Brain pericyte (primary cell): ENCODE results near the gene MIR17HG.

Experiments
- DNase-seq: peaks from one replicate; pipeline ENCODE4 v3.0.0-alpha.2; 2012; ENCODE audit warnings: low read depth, low spot score

MIR17HG gene

DNA sequence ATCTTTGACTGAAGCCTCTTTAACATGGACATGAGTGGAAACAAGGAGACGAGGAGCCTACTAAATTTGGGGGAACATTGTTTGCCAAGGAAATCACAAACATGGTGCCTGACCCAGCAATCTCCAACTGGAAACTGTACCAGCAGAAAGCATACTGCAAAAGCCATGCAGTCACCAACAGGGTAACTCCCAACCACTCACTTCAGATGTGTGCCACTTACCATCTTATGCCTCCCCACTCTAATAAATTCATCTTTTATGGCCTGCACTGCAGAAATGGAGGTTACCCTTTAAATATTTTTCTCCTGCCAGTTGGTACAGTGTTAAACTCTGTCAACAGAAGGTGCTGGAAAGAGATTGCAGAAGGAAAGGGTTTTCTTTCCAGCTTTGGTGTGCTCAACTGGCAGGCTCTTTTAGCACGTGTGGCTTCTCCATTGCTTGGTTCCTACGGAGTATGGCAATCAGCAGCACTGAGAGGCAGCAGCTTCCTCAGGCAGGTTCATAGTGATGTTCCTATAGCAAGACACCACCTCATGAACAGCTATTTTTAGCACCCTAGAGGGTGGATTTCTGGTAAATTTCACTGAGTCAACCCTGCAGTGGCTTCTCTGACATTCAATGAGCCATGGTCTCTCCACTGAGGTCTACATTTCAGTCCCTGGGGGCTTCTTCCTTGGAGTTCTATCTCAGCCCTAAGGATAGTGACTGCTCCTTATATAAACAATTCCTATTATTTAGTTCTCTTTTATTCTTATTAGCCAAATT is 21.4 kb downstream of the MIR17HG start:
- no peak for DNase-seq

GRCh38 chr13:91369441-91369831 is 21.9 kb downstream of the MIR17HG start:
- DNase-seq = no peak

DNA sequence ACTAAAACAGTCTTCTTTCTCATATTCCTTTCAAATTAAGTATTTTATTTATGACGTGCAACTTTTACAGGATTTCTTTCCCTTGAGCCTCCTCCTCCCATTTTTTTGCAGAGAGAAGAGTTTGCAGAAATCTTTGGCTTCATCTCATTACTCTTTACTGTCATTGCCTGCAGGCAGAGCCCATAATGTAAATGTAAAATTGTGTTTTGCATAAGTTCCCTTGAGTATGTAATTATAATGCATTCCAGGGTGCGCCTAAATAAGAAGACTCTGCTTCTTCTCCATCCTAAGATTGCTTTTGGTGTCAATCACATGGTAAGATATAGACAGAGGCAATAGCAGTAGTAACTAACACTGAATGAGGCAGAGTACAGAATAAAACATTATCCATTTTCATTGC is 23.0 kb downstream of the MIR17HG start:
- DNase-seq = no peak

- DNase-seq = no peak
Measured at GRCh38 chr13:91372911-91373310, 25.4 kb downstream of the MIR17HG start.

DNA sequence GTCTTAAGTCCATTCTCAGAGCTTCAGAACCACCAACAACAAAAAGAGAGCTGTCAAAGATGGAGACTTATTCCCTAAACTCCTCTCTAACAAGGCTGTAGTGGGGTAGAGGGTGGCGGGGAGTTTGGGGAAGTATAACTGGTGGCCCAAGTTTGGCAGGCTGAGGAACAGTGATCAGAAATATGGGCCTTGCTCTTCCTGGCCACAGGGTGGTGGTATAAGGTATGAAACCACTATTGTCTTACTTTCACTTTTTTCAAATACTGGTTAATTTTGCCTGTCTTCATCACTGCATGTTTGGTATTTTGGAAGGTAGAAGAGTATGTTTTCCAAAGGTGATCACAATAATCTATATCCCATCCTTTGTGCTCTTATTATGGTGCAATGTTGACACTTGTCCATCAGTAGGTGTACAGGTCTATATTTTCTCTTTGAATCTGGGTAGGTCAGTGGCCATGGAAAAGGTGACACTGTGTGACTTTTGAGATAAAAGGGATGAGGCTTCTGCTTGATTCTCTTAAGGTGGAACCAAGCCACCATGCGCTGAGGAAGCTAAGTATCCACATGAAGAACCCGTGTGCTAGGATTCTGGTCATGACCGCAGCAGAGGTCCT is 27.7 kb downstream of the MIR17HG start:
- no peak for DNase-seq

DNA sequence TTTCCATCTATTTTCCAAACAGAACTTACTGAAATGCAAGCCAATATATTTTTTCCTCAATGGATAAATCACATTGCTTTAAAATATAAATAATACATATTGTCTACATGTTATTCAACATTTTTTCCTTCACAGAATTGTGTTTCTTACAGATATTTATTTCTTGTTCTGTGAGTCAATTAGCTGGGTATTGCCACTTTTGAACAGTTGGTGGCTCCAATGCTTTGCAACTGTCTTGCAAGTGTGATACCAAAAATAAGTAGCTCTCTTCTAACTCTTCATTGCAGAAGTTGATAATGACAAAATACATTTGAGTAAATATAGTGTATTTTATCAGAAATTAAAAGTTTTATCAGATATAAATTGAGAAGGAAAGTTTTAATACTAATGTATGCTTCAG is 33.9 kb downstream of the MIR17HG start:
- DNase-seq = no peak

- DNase-seq = no peak
Measured at GRCh38 chr13:91383836-91384235, 36.3 kb downstream of the MIR17HG start.

DNA sequence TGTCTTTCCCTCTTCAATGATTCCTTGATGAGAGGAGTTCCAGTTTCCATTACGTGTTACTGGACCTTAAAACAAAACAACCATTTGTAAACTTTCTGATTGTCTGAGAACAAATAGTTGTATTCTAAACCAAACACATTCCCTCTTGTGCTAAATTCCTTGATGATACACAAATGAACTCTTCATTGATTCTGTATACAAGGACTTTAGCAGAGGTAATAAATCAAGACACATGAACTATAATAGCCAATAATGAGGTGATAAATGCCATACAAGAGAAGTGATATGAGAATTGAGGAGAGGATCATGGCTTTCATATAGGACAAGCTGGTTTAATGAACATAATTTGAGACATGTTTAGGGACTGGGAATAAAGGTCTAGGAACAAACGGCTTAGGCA is 37.4 kb downstream of the MIR17HG start:
- DNase-seq = no peak

- no peak for DNase-seq
Measured at GRCh38 chr13:91389186-91389585, 41.7 kb downstream of the MIR17HG start.

GRCh38 chr13:91397595-91397994 is 50.1 kb downstream of the MIR17HG start:
- no peak for DNase-seq

DNA sequence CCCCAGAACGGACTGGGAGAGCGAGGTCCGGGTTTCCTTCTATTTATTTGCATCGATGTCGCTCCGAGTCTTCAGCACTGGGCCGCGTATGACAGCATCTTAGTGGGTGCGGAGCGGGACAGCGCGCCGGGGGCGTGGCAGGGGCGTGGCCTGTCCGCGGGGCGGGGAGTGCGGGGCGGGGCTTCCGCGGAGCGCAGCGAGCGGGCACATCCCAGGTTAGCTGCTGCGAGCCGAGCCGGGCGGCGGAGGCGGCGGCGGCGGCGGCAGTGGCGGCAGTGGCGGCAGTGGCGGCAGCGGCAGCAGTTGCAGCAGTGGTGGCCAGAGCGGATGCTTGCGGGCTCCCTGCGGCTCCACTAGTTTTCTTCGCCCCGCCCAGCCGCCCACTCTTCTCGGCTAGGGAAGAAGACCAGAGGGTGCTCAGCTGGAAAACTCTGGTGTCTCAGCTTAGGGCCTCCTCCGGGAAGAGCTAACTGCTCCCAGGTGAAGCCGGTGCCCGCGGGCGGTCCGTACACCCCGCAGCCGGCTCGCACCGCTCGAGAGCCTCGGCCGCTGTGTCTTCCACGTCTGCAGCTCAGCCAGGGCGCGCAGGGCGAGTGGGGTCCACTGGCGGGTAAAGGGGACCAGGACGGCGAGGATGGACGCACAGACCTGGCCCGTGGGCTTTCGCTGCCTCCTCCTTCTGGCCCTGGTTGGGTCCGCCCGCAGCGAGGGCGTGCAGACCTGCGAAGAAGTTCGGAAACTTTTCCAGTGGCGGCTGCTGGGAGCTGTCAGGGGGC is 51.1 kb downstream of the MIR17HG start, which contains the start of gene GPC5:
GPC5 (plus strand) TSS at position 209 of the 776 bp plus-strand sequence.
- no peak for DNase-seq

DNA sequence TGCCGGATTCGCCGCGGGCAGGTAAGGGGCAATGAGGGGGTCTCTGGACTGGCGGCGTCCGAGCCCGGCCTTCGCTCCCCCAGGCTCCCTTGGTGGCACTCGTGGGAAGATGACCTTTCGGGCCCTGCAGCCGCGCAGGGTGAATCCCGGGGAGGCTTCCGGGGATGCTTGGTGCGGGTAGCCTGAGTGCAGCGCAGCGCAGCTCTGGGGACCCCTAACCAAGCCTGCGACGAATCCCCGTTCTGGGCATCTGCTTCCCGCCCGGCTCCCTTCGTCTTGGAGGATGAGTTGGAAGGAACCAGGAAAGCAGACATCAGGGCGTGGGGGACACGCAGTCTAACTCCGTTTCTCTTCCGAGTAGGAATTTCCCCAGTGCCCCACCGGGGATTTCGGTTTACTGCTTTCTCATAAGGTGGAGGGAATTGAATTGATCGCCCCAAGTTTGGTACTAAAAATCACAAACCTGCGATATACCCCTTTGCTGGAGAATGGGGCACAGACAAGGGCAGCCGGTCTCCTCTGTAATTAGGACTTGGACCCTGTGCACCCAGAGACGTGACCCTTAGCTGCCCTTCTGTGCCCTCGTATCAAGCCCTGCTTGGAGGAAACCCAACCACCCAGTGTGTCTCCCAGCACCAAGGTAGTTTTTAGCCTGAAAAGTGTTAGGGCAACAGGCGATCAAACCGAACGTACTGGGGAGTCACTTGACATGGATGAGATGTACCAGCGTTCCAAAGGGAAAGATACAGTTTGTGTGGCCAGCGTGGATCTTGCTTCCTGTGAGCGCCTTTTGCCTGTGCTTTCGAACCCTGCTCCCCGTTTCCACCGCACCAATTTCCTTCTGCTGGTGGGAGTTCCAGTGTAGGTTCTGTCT is 51.9 kb downstream of the MIR17HG start:
- no peak for DNase-seq

DNA sequence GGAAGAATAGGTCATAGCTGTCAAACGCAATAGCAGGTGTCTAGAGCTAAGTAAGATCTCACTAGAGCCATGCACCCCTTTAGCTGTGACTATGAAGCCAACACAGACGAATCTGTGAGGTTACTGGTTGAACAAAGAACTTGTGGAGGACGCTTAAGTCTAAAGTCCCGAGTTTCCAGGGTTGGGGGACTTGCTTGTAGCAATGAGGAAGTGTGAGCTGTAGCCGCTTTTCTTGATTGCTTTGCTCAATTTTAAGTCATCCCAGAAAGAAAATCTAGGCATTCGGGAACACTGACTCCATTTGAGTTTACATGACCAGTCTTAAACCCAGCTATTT is 52.5 kb downstream of the MIR17HG start:
- no peak for DNase-seq

GRCh38 chr13:91400671-91401070 is 53.2 kb downstream of the MIR17HG start:
- no peak for DNase-seq

GRCh38 chr13:91401920-91402319 is 54.4 kb downstream of the MIR17HG start:
- no peak for DNase-seq
